Panc1 (cell line): ENCODE results near the gene TUBGCP3.

Source experiments
- POLR2AphosphoS5 ChIP-seq: IDR thresholded peaks from 2 replicates; pipeline ENCODE4 v1.6.1; 2012; ENCODE audit warnings: mild to moderate bottlenecking, low read depth, low read length, moderate library complexity
- REST ChIP-seq, 2 experiments: IDR thresholded peaks; 2 replicates each; pipeline ENCODE4 v1.6.1; 2011 to 2012; ENCODE audit warnings: low read depth in 2 of 2, control low read depth in 1 of 2, low read length in 1 of 2, mild to moderate bottlenecking in 1 of 2, moderate library complexity in 1 of 2; ENCODE audit not compliant: insufficient read depth in 1 of 2
- TCF7L2 ChIP-seq: IDR thresholded peaks from 2 replicates; pipeline ENCODE4 v1.6.1; 2011; ENCODE audit warnings: mild to moderate bottlenecking, low read depth, low read length, inconsistent platforms
- TF ChIP-seq, protein P1 (sequence below): fragments of 450-650 bp; IDR thresholded peaks from 2 replicates; pipeline ENCODE4 v1.5.1; 2017; ENCODE audit warnings: mild to moderate bottlenecking

GRCh38 chr13:112576768-112577167 is 11.2 kb downstream of the TUBGCP3 start:
- TF ChIP-seq, protein P1, sequence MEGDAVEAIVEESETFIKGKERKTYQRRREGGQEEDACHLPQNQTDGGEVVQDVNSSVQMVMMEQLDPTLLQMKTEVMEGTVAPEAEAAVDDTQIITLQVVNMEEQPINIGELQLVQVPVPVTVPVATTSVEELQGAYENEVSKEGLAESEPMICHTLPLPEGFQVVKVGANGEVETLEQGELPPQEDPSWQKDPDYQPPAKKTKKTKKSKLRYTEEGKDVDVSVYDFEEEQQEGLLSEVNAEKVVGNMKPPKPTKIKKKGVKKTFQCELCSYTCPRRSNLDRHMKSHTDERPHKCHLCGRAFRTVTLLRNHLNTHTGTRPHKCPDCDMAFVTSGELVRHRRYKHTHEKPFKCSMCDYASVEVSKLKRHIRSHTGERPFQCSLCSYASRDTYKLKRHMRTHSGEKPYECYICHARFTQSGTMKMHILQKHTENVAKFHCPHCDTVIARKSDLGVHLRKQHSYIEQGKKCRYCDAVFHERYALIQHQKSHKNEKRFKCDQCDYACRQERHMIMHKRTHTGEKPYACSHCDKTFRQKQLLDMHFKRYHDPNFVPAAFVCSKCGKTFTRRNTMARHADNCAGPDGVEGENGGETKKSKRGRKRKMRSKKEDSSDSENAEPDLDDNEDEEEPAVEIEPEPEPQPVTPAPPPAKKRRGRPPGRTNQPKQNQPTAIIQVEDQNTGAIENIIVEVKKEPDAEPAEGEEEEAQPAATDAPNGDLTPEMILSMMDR, result no peak
- TF ChIP-seq POLR2AphosphoS5, result no peak
- no peak for TF ChIP-seq REST (IDR thresholded peaks at IDR 0.05; ENCODE audit: insufficient read depth in 1 of 2, low read depth in 2 of 2, low read length in 1 of 2)
- TF ChIP-seq TCF7L2, result no peak
